NT2/D1 (cell line): Measurements from ENCODE around the gene SLC26A4.

Source experiments
- SUZ12 ChIP-seq: IDR thresholded peaks from 2 replicates; pipeline ENCODE4 v1.6.1; 2011; ENCODE audit not compliant: insufficient read length, insufficient read depth; ENCODE audit errors: extremely low read depth
- YY1 ChIP-seq: IDR thresholded peaks from 2 replicates; pipeline ENCODE4 v1.6.1; 2011; ENCODE audit not compliant: insufficient read length, insufficient read depth

DNA sequence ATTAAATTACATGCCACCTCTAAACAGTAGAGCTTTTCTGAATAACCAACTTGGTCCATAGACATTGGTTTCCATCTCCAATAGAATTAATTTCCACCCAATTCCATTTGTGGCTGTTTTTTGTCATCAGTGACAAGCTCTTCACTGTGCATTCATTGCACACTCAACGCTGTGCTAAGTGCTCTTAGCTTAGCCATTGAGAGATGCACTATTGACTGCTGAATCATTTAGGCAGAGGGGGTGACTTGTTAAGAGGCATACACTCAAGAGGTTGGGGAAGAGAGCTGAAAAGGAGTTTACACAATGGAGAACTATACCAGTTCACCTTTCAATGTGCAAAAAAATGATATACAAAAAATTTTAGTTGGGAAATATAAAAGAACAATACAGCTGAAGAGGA, 51.4 kb downstream of the SLC26A4 start:
- TF ChIP-seq YY1: no peak
- TF ChIP-seq SUZ12: no peak
